GM21786 (cell line): ENCODE measurements around the gene SREK1IP1.

ENCODE experiments used
- ATAC-seq: cut with Tn5 transposase; IDR thresholded peaks from one replicate; pipeline ENCODE4 v1.9.1; 2021; ENCODE audit not compliant: unreplicated experiment

The SREK1IP1 gene

DNA sequence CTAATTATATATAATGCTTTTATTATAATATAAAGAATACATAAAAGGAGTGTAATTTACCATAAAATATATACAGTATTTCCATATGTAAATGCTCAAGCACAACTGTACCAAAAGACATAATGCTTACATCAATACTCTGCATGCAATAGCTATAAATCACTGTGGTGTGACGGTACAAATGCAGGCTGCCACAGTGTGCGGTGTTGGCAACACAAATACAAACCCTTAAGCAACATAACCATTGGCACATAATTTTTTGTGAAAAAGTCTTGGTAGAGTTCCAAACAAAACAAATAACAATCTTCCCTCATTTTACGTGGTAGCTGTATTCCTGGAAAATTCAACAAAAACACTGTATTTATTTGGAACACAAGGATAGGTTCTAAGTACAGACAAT lies 80.1 kb downstream of the SREK1IP1 start:
- ATAC-seq: no peak

DNA sequence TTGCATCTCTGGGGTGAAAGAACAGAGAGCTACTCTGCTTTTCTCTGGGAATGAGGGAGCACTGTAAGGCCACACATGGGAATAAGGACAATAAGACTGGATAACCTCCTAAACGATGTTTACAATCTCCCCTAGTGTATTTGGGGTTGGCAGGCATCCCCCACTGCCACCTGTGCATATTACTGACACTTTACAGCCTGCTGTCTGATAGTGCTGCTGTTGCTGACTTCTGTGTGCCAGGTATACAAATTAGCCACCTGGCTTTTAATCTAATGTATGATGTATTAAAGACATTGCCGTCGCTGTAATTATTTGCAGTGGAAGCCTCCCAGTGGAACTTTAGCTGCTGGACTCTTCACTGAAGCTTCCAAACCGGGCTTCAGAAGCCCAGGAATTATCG lies 82.6 kb downstream of the SREK1IP1 start:
- ATAC-seq: no peak

DNA sequence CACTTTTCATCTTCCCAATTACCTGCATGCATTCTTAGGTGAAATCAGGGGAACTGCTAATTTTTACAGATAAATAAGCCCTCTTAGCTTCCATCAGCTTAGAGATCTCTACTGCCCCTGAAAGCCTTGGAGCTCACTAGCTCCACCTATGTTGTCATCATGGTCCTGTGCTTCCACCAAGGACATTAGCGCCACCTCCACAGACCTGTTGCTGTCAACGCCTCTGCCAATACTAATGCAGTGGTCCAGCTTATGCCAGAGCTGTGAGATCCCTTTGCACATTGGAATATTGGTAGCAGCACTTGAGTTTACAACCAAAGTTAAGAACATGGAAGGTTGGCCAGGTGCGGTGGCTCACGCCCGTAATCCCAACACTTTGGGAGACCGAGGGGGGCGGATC lies 85.9 kb downstream of the SREK1IP1 start:
- ATAC-seq: no peak

DNA sequence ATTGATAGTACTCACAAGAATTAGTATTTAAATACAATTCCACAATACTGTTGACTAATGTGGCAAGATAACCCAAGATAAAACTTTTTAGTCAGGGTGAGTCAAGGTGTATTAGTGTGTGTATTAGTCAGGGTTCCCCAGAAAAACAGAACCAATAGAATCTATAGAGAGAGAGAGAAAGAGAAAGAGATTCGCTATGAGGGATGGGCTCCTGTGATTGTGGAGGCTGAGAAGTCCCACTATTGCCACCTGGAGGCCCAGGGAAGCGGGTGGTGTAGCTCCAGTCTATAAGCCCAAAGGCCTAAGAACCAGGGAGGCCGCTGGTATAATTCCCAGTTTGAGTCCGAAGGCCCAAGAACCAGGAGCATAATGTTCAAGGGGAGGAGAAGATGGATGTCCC lies 88.2 kb downstream of the SREK1IP1 start:
- ATAC-seq: no peak

DNA sequence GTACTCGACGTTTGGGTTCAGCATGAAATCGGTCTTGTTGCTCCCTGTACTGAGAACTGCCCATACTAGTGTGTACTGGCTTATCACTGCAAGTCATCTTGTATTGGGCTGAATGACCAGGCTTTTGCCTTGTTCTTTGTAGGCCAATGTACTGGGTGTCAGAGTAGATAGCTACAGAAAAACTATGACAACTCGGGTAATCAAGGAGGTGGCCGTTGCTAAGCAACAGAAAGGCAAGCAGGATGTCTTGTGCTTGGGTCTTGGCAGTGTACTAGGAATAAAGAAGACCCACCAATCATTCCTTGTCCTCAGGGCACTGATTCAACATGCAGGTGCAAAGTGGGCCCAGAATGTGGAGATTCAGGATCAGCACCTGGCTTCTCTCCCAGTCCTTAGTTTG lies 90.1 kb downstream of the SREK1IP1 start:
- no peak for ATAC-seq

DNA sequence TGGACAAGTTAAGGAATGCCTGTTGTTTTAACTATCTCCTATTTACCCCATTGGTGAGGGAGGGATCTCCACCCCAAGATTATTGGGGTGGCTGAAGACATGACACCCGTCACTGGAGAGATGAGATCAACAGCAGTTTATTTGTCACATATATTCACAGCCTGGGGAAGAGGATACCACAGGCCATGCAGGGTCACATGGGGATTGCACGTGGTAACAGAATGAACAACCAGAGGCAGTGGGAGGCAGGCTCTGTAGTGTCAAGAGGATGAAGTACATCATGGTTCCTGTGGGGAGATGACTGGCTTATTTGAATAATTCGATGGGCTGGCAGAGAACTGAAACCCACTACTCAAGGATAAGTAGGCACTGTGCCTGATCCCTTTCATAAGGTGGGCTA lies 96.8 kb downstream of the SREK1IP1 start:
- ATAC-seq: no peak

DNA sequence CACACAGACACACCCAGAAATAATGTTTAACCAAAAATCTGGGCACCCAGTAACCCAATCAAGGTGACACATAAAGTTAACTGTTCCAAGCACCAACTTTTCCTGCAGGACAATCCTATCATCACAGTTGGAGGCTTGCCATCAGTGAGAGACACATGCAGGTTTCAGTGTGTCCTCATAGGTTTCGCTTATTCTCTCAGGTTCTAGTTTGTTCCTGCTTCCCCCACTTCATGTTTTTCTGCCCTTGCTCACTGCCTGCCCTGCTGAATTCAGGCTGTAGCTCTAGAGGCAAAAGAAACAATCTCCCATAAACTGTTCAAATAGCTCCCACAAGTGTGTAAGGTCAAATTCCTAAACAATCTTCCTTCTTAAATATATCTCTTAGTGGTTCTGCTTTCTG lies 98.2 kb downstream of the SREK1IP1 start:
- ATAC-seq: no peak
